HEK293T (cell line): ENCODE data around the gene RNF130.

ENCODE experiments used
- BHLHE40 ChIP-seq: fragments of 450-650 bp; IDR thresholded peaks from 2 replicates; pipeline ENCODE4 v1.6.1; 2016; ENCODE audit warnings: mild to moderate bottlenecking, moderate library complexity, borderline replicate concordance
- FOXM1 ChIP-seq: fragments of 450-650 bp; IDR thresholded peaks from 2 replicates; pipeline ENCODE4 v1.6.1; 2017; ENCODE audit warnings: mild to moderate bottlenecking, borderline replicate concordance
- SP1 ChIP-seq: fragments of 450-650 bp; IDR thresholded peaks from 2 replicates; pipeline ENCODE4 v1.6.1; 2017
- TARDBP ChIP-seq: fragments of 450-650 bp; IDR thresholded peaks from 2 replicates; pipeline ENCODE4 v1.6.1; 2016

DNA sequence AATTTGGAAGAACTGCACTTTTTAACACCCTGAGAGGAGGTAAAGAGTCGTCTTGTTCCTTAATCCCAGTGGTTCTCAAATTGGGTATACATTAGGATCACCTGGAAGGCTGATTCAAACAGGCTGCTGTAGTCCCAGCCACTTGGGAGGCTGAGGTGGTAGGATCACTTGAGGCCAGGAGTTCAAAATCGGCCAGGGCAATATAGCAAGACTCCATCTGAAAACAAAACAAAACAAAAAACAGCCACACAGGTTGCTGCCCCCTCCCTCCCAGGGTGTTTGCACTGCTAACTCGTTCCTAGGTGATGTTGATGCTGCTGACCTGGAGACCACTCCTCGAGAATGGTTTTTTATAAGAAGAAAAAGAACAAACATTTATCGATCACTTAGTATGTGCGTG, 162.3 kb downstream of the RNF130 start:
- no peak for TF ChIP-seq BHLHE40
- no peak for TF ChIP-seq SP1
- TF ChIP-seq FOXM1, result no peak
- TF ChIP-seq TARDBP, result no peak
